Smooth muscle cell of the brain vasculature (primary cell): ENCODE results near the gene DAAM1.
A peak's percentile ranks its signal among the peaks of the same experiment; 100 is the strongest.

ENCODE experiments used
- DNase-seq: peaks from one replicate; pipeline ENCODE4 v3.0.0-alpha.2; 2012; ENCODE audit warnings: low read depth, low spot score

The DAAM1 gene

DNA sequence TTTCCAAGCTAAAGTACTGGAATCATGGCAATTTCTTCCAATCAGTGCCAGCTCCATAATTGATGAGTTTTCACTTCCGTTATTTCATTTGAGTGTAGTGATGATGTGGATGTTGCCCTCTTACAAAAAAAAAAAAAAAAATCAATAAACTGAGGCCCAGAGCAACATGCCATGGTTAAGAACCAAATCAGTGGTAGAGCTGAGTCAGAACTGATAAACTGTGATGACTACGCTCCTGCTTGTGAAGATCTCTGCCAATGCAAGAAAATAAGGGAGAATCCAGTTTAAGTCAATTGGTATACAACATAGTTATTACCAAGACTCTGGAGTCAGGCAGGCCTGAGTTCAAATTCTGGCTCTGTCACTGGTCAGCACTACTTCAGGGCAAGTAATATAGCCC lies 174.0 kb downstream of the DAAM1 start:
- DNase-seq = no peak

DNA sequence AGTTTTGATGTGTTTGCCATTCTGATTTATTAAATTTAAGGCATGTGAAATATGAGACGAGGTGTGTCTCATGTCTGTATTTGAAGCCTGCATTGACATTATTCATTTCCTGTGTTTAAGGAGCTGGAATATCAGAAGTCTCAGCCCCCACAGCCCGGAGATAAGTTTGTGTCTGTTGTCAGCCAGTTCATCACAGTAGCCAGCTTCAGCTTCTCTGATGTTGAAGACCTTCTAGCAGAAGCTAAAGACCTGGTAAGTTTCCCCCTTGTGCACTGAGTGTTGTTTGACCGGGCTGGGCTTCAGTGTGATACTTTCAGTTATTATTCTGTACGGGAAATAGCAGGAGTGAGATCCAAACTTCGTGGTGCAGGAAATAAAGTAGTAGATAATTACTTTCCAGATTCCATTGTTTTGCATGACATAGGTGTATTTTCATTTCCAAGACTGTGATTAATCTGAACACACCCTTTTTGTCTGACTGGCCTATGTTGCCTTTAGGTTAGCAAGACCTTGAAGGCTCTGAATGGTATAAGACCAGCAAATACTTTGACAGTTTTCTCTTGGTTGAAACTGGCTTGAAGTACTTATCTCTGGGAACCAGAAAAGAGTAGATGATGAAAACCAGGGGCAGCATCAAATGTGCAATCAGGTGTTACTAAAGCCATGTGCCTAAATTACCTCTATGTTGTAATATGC lies 175.2 kb downstream of the DAAM1 start:
- DNase-seq = no peak

DNA sequence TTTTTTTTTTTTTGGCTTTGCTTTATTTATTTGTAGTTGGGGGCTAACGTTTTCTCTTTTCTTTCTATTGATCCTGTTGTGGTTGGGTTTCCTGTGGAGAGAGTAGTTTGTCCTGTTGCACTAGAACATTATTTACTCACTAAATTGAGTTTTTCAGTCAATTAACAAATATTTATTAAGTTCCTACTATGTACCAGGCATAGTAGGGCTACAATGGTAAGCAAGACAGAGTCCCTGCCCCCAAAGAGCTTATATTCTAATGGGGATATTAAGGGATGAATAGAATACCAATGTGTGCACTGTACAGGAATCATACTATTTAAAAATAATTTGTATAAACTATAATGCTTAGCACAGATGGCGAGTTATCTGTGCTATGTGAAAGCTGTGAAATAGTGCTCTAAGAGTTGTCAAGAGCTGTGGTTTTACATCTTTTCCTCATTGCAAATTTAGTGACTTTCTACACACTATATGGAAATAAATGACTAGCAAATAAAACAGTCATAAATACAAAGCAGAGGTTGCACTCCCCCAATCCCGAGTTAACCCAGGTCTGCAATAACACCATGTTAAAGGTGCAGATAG lies 181.8 kb downstream of the DAAM1 start:
- no peak for DNase-seq

DNA sequence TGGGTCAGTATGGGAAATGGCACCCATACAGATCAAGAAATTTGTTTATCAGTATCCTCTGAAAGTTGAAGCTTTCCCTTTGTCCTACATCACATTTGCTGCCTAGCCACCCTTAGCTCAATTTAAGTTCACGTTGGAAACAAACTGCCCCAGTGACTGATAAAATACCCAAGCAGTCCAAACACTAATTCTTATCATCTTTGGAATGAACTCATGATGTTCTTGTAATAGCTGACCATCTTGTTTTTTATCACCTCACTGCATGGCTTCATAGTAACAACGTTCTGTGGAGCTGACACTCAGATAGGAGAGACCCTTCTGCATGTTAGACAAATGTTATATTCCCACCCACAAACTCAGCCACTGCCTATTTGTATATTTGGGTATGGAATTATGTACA lies 183.3 kb downstream of the DAAM1 start:
- no peak for DNase-seq

DNA sequence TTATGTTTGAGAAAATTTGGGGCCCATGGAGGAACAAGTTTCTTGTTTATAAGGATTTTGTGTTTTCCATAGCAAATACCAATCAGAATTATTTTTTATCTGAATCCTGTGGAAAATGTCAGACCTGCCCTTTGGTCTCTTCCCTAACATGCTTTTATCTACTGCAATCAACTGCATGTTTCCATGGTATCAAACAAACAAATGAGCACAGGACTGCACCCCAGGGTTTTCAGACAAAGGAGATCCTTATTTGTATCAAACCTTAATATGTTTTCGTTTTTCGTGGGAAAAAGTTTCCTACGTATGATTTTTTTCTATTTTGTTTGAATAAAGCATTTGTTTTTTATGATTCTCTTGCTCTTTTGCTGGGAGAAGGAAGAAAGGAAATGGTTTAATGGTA lies 185.6 kb downstream of the DAAM1 start:
- DNase-seq = no peak

DNA sequence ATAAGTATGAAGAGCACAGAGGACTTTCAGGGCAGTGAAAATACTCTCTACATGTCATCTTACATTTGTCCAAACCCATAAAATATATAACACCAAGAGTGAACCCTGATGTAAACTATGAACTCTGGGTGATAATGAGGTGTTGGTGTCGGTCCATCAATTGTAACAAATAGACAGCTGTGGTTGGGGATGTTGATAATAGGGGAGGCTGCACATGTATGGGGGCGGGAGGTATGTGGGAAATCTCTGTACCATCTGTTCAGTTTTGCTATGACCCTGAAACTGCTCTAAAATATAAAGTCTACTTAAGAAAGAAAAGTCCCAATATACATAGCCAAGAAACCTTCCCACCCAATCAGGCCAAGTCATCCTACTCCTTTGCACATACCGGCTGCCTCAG lies 188.2 kb downstream of the DAAM1 start:
- no peak for DNase-seq

DNA sequence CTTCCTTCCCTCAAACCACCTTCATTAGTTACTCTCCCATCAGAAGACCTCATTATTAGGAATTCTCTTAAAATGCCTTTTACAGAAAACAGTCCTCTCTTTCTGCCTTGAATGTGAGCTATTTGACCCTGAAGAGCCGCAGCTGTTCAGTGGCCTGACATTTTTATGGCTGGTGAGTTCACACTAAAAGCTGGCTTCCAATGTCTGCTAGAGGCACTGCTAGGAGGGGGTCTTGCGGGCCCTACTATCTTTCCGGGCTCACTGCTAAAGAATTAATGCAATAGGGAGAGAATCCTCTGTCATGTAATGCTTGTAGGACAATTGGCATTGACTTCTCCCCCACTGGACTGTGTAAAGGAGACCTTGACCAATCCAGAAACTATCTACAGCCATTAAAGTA lies 189.0 kb downstream of the DAAM1 start:
- no peak for DNase-seq

DNA sequence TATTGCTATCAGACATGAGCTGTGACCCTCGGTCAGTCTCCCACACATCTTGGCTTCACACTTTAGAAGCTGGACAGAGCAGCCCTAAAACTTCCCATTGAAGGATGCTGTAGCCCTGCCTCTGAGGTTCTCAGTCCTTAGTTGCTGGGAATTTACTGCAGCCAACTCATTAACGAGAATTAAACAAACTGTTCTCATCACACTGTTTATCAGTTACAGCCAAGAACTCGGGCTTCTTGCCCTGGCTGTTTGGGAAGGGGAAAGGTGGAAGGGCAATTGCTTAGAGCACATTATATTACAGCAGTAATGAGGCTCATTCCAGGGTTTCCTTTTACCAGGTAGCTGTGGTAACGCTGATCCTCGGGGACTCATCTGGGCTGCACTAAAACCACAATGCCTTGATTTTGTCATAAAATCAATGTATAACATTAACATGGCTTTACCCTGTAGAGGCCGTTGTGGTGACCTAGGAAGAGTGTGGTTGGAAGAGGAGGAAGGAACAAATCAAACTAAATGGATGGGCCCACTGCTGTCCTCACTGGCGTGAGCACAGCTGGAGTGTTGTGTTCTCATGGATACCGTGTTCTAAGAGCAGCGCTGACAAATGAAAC lies 189.6 kb downstream of the DAAM1 start:
- no peak for DNase-seq

DNA sequence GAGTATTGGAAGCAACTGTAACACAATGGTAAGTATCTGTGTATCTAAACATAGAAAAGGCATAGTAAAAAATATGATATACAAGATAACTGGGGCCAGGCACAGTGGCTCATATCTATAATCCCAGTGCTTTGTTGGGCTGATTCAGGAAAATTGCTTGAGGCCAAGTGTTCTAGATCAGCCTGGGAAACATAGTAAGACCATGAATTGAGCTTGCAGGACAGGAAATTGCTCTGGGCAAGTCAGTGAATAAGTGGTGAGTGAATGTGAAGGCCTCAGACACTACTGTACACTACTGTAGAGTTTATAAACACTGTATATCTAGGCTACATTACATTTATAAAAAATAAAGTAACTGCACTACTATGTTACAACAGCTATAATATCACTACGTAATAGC lies 201.5 kb downstream of the DAAM1 start:
- DNase-seq = no peak

DNA sequence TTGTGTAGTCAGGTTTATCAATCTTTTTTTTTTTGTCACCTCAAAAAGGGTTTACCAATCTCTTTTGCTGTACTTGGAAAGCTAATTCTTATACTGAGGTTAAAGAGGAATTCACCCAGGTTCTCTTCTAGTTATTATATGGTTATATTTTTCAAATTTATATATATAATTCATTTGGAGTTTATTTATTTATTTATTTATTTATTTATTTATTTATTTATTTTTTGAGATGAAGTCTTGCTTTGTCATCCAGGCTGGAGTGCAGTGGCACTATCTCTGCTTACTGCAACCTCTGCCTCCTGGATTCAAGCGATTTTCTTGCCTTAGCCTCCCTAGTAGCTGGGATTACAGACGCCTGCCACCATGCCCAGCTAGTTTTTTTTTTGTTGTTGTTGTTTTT lies 202.9 kb downstream of the DAAM1 start:
- DNase-seq = no peak

DNA sequence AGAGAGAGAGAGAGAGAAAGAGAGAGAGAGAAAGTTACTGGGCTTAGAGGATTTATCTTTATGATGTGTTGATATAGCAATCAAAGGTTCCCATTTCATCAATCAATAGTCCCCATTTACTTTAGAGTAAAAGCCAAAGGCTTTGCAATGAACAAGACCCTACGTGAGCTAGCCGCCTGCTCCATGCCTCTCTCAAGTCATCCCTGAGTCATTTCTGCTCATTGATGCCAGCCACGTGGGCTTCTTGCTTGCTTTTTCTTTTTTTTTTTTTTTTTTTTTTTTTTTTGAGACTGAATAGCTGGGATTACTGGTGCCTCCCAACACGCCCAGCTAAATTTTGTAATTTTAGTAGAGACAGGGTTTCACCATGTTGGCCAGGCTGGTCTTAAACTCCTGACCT lies 205.8 kb downstream of the DAAM1 start:
- DNase-seq = no peak

DNA sequence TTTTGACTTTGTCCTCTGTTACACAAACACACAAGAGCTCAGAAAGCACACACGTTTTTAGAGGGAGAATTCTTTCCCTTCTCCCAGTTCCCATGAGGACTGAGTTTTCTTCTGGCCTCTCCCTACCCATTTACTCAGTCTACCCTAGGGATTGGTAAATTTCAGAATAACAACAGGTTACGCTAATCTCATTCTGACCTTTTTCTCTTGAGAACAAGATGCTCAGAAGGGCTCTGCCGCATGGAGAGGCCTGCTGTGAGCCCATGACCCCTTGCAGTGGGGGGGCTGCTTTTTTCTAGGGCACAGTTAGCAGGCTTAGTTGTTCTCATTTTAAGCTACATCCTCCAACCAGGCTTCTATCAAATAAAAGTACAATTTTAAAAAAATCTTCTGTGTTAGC lies 207.2 kb downstream of the DAAM1 start:
- DNase-seq = peak; percentile 24

DNA sequence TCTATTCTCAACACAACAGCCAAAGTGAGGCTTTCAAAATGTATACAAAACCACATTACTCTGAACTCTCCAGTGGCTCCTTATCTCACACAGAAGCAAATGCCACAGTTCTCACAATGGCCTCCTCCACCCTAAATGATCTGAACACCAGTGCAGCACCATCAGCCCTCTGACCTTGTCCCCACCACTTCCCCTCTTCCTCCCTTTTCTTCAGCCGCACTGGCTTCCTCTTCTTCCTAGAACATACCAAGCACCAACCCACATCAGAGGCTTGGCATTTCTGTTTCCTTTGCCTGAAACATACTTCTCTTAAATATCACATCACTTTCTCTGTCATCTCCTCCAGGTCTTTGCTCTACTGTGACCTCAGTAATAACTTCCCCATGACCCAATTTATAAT lies 210.4 kb downstream of the DAAM1 start:
- no peak for DNase-seq

DNA sequence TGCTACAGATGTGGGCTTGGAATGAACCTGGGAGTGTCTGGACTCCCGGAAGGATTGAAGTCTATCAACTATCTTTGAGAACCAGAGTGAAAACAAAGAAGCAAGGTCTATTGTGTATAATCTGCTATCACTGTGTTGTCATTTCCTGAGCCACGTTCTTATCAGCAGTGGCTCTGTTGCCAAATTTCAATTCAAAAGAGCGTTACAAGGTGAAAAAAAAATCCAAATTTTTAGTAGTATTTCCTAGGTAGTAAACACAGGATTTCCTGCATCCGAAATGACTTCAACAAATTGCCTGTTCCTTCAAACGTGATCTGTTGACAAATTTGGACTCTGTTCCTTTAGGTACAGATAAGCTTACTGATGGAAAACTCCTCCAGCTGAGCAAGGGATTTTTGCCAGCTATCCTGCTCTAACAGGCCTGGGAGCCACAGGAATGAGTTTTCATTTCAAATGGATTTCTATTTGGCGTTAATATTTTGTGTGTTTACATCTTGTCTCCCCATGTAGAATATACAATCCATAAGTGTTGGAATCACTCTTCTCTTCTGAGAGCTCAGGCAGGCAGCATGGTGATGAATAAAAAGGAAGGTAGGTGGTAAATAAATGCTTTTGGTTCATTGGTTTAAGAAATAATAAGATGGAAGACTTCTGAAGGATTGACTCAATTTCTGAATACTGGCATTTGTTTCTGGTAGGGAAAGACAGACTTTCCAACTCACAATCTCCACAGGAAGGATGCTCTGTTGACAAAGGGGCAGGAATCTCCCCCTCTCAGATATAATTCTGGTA lies 218.2 kb downstream of the DAAM1 start:
- DNase-seq = no peak

DNA sequence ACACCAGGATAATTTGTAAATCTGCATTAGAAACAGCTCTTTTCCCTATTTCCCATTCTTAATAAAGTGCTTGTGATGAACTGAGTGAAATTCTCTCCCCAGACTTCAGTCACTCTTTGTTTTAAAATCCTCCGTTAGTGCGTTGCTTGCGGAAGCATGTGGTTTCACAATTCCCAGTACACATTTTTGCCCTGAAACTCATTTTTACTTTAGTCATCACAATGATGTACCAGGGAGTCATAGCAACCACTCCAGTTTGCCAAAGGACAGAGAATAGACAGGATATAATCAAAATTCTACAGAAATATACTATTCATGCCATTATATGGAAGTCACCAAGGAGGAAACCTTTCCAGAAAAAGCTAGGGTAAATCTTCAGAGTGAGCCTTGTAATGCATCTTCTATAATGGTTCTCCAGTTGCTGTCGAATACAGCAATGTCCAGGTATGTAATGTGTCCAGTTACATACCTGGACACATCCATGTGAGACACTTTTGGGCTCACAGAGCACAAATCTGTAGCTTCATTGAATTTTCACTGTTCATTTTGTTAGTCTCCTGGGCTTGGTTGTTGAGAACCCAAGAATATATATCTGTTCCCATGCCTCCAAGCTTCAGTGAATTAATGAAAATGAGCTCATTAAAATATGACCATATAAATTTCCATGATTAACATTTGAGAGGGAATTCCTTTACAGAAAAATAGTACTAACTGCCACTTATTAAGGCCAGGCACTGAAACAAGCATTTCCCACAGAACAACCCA lies 219.0 kb downstream of the DAAM1 start:
- no peak for DNase-seq

DNA sequence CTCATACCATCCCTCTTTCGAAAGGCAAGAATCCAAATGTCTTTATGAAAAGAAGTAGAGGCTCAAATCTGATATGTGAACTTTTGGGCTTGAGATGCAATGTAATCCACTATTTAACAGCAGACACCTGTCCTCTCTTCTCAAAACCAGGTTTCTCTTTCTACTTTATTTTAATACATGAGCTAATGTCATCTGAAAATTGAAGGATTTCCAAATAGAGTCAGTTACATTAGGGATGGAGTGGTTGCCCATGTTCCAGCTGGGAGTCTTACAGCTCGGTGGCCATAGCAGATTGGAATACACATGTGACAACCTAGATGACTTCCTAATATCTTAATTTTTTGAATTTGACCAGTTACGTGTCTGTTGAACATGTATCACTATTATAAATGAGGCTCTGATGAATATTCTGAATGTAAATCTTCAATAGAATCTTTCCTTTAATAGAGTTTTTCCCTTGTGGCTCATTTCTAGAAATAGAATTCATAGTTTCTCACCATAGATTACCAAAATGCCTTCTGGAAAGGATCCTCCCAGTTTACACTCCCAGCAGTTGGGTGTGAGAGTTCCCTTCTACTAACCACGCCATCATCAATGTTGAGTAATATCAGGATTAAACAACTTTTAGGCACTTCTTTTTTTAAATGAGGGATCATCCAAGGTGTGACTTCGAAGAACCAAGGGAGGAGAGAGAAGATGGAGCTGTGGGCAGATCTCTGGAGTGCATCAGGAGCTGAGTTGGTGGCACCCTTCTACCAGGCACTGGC lies 227.6 kb downstream of the DAAM1 start:
- DNase-seq = no peak

DNA sequence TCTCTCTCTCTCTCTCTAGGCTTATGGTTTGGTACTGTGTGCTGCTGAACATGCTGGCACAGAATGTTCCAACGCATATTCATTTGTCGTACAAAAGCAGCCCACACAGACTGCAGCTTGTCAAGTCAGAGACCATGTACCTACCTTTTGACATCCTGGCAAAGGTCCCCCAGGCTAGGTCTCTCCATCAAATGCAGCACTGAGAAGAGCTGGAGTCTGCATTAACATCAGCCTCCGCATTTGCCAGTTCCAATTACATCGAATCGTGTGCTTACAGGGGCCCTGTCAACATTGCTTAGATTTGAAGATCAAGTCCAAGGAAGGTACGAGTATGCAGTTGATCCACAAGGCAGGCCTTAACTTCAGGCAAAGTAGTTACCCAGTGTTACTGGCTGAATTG lies 228.8 kb downstream of the DAAM1 start:
- DNase-seq = no peak

DNA sequence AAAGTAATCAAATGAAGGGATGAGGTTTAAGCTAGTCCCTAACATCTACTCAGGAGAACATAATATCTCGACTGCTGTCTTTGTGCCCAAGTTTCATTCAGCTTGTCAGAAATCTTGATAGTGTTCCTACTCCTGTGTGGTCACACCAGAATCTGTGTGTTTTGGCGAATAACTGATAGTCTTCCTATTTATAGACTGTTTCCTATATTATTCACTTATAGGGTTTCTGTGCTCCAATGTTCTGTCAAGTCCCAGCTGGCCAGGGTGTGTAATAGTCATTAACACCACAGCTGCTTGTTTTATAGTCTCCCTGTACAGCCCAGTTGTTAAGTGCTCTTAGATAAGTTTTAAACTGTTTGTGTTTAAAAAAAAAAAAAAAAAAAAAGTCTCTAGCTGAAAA lies 230.8 kb downstream of the DAAM1 start:
- DNase-seq = no peak
